GM12878 (cell line): ENCODE results near the gene ZCCHC8.

Experiments used
- CHD2 ChIP-seq: IDR thresholded peaks from 2 replicates; pipeline ENCODE4 v1.6.1; 2011; ENCODE audit warnings: low read depth, low read length, improper control_type of control experiment, borderline replicate concordance
- POLR2A ChIP-seq: IDR thresholded peaks from 2 replicates; pipeline ENCODE4 v1.6.1; 2011; ENCODE audit warnings: low read depth, mild to moderate bottlenecking, low read length
- RBBP5 ChIP-seq: fragments of 200-600 bp; sonication (generic); conservative IDR thresholded peaks from 2 replicates; pipeline ENCODE4 v1.6.1; 2016
- TF ChIP-seq, protein P1 (sequence below), 3 experiments: IDR thresholded peaks in 2 of 3; conservative IDR thresholded peaks in 1 of 3; 2 replicates each; pipeline ENCODE4 v1.5.1; 2011; ENCODE audit warnings: low read depth in 3 of 3, low read length in 3 of 3, mild to moderate bottlenecking in 3 of 3, control low read depth in 2 of 3, moderate library complexity in 2 of 3, inconsistent platforms in 1 of 3, mixed read lengths in 1 of 3; ENCODE audit not compliant: control insufficient read depth in 2 of 3, insufficient read depth in 1 of 3; ENCODE audit errors: extremely low read depth in 1 of 3

DNA sequence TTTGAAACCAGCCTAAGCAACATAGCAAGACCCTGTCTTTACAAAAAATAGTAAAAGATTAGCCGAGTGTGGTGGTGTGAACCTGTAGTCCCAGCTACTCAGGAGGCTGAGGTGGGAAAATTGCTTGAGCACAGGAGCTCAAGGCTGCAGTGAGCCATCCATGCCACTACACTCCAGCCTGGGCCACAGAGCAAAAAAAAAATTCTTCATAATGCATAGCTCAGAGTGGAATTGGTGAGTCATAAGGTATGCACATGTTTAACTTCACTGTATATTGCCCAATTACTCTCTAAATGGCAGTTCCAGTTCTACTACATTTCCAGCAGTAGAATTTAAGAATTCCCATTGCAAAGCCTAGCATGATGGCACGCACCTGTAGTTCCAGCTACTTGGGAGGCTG lies 51.4 kb downstream of the ZCCHC8 start:
- TF ChIP-seq, protein P1, sequence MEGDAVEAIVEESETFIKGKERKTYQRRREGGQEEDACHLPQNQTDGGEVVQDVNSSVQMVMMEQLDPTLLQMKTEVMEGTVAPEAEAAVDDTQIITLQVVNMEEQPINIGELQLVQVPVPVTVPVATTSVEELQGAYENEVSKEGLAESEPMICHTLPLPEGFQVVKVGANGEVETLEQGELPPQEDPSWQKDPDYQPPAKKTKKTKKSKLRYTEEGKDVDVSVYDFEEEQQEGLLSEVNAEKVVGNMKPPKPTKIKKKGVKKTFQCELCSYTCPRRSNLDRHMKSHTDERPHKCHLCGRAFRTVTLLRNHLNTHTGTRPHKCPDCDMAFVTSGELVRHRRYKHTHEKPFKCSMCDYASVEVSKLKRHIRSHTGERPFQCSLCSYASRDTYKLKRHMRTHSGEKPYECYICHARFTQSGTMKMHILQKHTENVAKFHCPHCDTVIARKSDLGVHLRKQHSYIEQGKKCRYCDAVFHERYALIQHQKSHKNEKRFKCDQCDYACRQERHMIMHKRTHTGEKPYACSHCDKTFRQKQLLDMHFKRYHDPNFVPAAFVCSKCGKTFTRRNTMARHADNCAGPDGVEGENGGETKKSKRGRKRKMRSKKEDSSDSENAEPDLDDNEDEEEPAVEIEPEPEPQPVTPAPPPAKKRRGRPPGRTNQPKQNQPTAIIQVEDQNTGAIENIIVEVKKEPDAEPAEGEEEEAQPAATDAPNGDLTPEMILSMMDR (IDR thresholded peaks at IDR 0.05 in 2 of 3, conservative IDR thresholded peaks at IDR 0.05 in 1 of 3; ENCODE audit: control insufficient read depth in 2 of 3, extremely low read depth in 1 of 3, insufficient read depth in 1 of 3, low read depth in 3 of 3, low read length in 3 of 3), result no peak
- TF ChIP-seq POLR2A (no peak), CHD2 (no peak), RBBP5 (no peak)
